Fibroblast of lung (primary cell): ENCODE results near the gene ZNF878.

ENCODE experiments used
- EZH2 ChIP-seq: IDR thresholded peaks from 2 replicates; pipeline ENCODE4 v1.5.1; 2012; ENCODE audit warnings: low read length, control low read depth, mild to moderate bottlenecking; ENCODE audit errors: missing control alignments
- TF ChIP-seq, protein P1 (sequence below), 2 donors: IDR thresholded peaks in 1 of 2; conservative IDR thresholded peaks in 1 of 2; 1 replicate in 1 of 2; 2 replicates in 1 of 2; pipeline ENCODE4 v1.5.1; 2011 to 2012; ENCODE audit warnings: low read length in 2 of 2, control low read depth in 1 of 2, inconsistent platforms in 1 of 2, low read depth in 1 of 2, mild to moderate bottlenecking in 1 of 2

DNA sequence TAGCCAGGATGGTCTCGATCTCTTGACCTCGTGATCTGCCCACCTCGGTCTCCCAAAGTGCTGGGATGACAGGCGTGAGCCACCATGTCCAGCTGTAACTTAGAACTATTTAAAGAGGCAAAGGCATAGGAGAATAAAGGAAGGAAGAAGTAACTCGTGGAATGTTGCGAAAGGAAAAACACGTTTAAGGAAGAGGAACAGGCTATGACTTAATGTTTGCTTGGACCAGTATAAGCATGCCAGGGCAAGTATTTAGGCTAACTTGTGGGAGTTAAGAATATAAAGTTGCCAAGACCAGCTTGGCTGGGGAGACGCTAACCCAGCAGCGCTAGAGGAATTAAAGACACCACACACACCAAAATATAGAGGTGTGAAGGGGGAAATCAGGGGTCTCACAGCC, 45.3 kb upstream of the ZNF878 start:
- TF ChIP-seq, protein P1, sequence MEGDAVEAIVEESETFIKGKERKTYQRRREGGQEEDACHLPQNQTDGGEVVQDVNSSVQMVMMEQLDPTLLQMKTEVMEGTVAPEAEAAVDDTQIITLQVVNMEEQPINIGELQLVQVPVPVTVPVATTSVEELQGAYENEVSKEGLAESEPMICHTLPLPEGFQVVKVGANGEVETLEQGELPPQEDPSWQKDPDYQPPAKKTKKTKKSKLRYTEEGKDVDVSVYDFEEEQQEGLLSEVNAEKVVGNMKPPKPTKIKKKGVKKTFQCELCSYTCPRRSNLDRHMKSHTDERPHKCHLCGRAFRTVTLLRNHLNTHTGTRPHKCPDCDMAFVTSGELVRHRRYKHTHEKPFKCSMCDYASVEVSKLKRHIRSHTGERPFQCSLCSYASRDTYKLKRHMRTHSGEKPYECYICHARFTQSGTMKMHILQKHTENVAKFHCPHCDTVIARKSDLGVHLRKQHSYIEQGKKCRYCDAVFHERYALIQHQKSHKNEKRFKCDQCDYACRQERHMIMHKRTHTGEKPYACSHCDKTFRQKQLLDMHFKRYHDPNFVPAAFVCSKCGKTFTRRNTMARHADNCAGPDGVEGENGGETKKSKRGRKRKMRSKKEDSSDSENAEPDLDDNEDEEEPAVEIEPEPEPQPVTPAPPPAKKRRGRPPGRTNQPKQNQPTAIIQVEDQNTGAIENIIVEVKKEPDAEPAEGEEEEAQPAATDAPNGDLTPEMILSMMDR (conservative IDR thresholded peaks at IDR 0.05 in 1 of 2, IDR thresholded peaks at IDR 0.05 in 1 of 2; ENCODE audit: low read depth in 1 of 2, low read length in 2 of 2): no peak
- no peak for TF ChIP-seq EZH2
